Neural crest cell (in vitro differentiated cells): ENCODE measurements around the gene DET1. TPM values are rescaled to one million over a fixed set of nuclear protein-coding genes. Genes with fewer than 3 reads are reported as not detected.

Source experiments
- DNase-seq: peaks from one replicate; pipeline ENCODE4 v3.0.0; 2021; ENCODE audit warnings: low read depth, mixed read lengths, low spot score
- H3K27ac Mint-ChIP-seq: one replicate; pipeline ENCODE4 v1.8.0; 2021; ENCODE audit warnings: mild to moderate bottlenecking, mixed read lengths; ENCODE audit not compliant: unreplicated experiment
- H3K27me3 Mint-ChIP-seq: 2 replicates; pipeline ENCODE4 v1.8.0; 2021; ENCODE audit warnings: low read depth, mild to moderate bottlenecking, mixed read lengths
- H3K36me3 Mint-ChIP-seq: 2 replicates; pipeline ENCODE4 v1.8.0; 2021; ENCODE audit warnings: low read depth, mild to moderate bottlenecking, mixed read lengths
- H3K4me1 Mint-ChIP-seq: 2 replicates; pipeline ENCODE4 v1.8.0; 2021; ENCODE audit warnings: mixed read lengths
- H3K4me3 Mint-ChIP-seq: one replicate; pipeline ENCODE4 v1.8.0; 2021; ENCODE audit warnings: mild to moderate bottlenecking, mixed read lengths
- H3K9me3 Mint-ChIP-seq: 2 replicates; pipeline ENCODE4 v1.8.0; 2021; ENCODE audit warnings: mixed read lengths
- CTCF ChIP-seq: fragments of 200-600 bp; sonication (generic); conservative IDR thresholded peaks from 2 replicates; pipeline ENCODE4 v1.5.0; 2021; ENCODE audit warnings: antibody characterized with exemption, mild to moderate bottlenecking
- total RNA-seq: library from RNA; stranded (reverse); gene quantifications from 2 replicates; pipeline ENCODE4 v1.2.1, GENCODE V29; 2021

DET1 gene
- total RNA-seq, 1 donor from 2014 or later: 14.0 TPM

DNA sequence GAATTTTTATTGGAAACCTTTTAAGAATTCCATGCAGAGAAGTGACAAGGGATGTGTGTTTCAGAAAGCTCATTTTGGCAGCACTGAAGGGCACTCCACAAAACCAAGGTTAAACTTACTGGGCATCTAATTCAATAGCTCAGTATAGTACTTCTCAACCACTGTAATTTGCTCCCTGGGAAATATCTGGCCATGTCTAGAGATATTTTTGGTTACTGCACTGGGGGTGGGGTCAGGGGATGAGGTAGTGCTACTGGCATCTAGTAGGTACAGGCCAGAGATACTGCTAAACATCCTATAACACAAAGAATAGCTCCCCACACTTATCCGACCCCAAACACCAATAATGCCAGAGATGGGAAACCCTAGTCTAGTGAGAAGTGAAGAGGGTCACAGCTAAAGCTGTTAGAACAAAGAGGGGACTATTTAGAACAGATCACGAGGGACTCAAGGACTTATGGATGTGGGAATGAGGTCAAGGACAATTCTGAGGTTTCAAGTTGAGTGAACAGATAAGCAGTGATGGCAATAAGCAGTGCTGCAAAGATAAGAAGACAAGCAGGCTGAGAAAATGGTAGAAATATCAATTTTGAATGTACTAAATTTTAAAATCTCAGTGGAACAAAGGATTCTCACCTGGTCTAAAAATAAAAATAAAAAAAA, 82.5 kb downstream of the DET1 start:
- no peak overlapping the region for H3K27ac Mint-ChIP-seq
- DNase-seq: no peak
- no peak for TF ChIP-seq CTCF
- no peaks in the 10 kb centered on the region for H3K27me3 Mint-ChIP-seq
- peak overlapping the region; percentile 50 for H3K4me3 Mint-ChIP-seq
- no peaks in the 10 kb centered on the region for H3K9me3 Mint-ChIP-seq
- H3K36me3 Mint-ChIP-seq: peaks cover 3% of the 10 kb centered on the region
- peaks cover 20% of the 10 kb centered on the region for H3K4me1 Mint-ChIP-seq

Other genes starting within 250 kb of the DET1 start
- 25.9 and 28.2 TPM in 2 replicates for gene MRPL46, start 79.3 kb downstream of the DET1 start, total RNA-seq
- 56.1 and 56.3 TPM in 2 replicates for gene MRPS11, start 79.0 kb downstream of the DET1 start, total RNA-seq
- gene AEN, start 74.7 kb upstream of the DET1 start, total RNA-seq: 45.7 and 47.9 TPM in 2 replicates
- gene ISG20, start 92.3 kb upstream of the DET1 start, total RNA-seq: 1.1 and 1.5 TPM in 2 replicates